ENCODE data around the gene SMIM1.

Gene SMIM1

GRCh38 chr1:3762873-3763228 lies 9.7 kb upstream of the SMIM1 start:
- no peak for DNase-seq (ENCODE audit: extremely low read depth, insufficient read length)
- no peaks in the 10 kb centered on the region for H3K36me3 ChIP-seq (ENCODE audit: control insufficient read depth, insufficient read depth, low read length)
- no peaks in the 10 kb centered on the region; the same call in 1 of the 2 replicates for H3K27me3 ChIP-seq (replicated peaks; ENCODE audit: control insufficient read depth, insufficient read depth, low read length)
- no peak overlapping the region for H3K4me3 ChIP-seq (replicated peaks; ENCODE audit: low read depth, low read length)
- no peak for TF ChIP-seq CTCF (IDR thresholded peaks at IDR 0.05; ENCODE audit: insufficient read depth, low read length, poor library complexity, severe bottlenecking)

GRCh38 chr1:3763351-3764125 lies 9.0 kb upstream of the SMIM1 start:
- no peak for TF ChIP-seq CTCF (IDR thresholded peaks at IDR 0.05; ENCODE audit: insufficient read depth, low read length, poor library complexity, severe bottlenecking)
- H3K36me3 ChIP-seq (ENCODE audit: control insufficient read depth, insufficient read depth, low read length), result no peaks in the 10 kb centered on the region

GRCh38 chr1:3767328-3767925 lies 5.1 kb upstream of the SMIM1 start:
- Histone ChIP-seq H3K36me3 (ENCODE audit: control insufficient read depth, insufficient read depth, low read length) (no peaks in the 10 kb centered on the region), H3K4me3 (replicated peaks; ENCODE audit: low read depth, low read length) (no peak overlapping the region), H3K27me3 (replicated peaks; ENCODE audit: control insufficient read depth, insufficient read depth, low read length) (no peaks in the 10 kb centered on the region; the same call in 1 of the 2 replicates)
- TF ChIP-seq CTCF (IDR thresholded peaks at IDR 0.05; ENCODE audit: insufficient read depth, low read length, poor library complexity, severe bottlenecking), result no peak
- DNase-seq (ENCODE audit: extremely low read depth, insufficient read length), result no peak

More at GRCh38 chr1:3763351-3764125, 9.0 kb upstream of the SMIM1 start:
- Histone ChIP-seq H3K27me3 (replicated peaks; ENCODE audit: control insufficient read depth, insufficient read depth, low read length) (no peaks in the 10 kb centered on the region; the same call in 1 of the 2 replicates), H3K4me3 (replicated peaks; ENCODE audit: low read depth, low read length) (no peak overlapping the region)
- no peak for DNase-seq (ENCODE audit: extremely low read depth, insufficient read length)

GRCh38 chr1:3768811-3769390 lies 3.6 kb upstream of the SMIM1 start:
- Histone ChIP-seq H3K4me3 (replicated peaks; ENCODE audit: low read depth, low read length) (no peak overlapping the region), H3K36me3 (ENCODE audit: control insufficient read depth, insufficient read depth, low read length) (no peaks in the 10 kb centered on the region), H3K27me3 (replicated peaks; ENCODE audit: control insufficient read depth, insufficient read depth, low read length) (no peaks in the 10 kb centered on the region; the same call in 1 of the 2 replicates)
- no peak for DNase-seq (ENCODE audit: extremely low read depth, insufficient read length)
- TF ChIP-seq CTCF (IDR thresholded peaks at IDR 0.05; ENCODE audit: insufficient read depth, low read length, poor library complexity, severe bottlenecking), result no peak

GRCh38 chr1:3770047-3770765 lies 2.3 kb upstream of the SMIM1 start:
- no peak for TF ChIP-seq CTCF (IDR thresholded peaks at IDR 0.05; ENCODE audit: insufficient read depth, low read length, poor library complexity, severe bottlenecking)
- no peaks in the 10 kb centered on the region for H3K36me3 ChIP-seq (ENCODE audit: control insufficient read depth, insufficient read depth, low read length)
- H3K4me3 ChIP-seq (replicated peaks; ENCODE audit: low read depth, low read length), result no peak overlapping the region
- no peak for DNase-seq (ENCODE audit: extremely low read depth, insufficient read length)
- H3K27me3 ChIP-seq (replicated peaks; ENCODE audit: control insufficient read depth, insufficient read depth, low read length), result no peaks in the 10 kb centered on the region; the same call in 1 of the 2 replicates

All from GM06990 (cell line).